ENCODE data around the gene DYRK2.

DYRK2 gene

DNA sequence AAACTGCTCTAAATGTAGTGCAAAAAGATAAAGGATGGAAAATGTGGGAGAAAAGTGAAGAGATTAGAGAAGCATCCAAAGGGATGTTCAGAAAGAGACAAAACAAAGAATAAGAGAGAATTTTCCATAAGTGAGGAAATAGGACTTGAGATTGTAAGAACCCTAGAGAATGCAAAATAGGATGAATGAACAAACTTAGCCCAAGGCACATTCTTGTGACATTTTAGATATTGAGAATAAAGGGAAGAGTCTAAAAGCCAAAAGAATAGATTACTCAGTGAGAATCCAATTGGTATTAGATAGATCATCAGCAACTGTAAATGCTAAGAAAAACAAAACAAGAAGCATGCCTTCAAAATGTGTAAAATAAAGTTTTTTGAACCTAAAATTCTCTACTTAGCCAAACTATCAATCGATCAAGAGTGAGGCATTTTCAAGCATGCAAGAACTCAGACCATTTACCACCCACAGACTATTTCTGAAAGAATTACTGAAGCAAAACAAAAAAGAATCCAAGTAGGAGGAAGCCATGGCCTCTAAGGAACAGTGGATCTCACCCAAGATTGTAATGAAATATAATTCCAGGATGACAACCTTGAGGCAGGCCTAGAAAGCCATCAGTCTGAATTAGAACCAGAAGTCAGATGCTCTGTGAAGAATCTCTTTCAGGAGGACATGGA is 33.5 kb downstream of the DYRK2 start:
- no peak for DNase-seq
- Histone ChIP-seq H3K9me2 (replicated peaks; ENCODE audit: insufficient read depth, low read length) (no peaks in the 10 kb centered on the region), H2AFZ (ENCODE audit: low read length) (no peak overlapping the region), H3K79me2 (ENCODE audit: low read length) (no peaks in the 10 kb centered on the region), H3F3A (ENCODE audit: insufficient read depth, low read length) (no peaks in the 10 kb centered on the region), H3K4me2 (ENCODE audit: low read depth, low read length) (no peak overlapping the region), H3K4me1 (ENCODE audit: low read length) (no peaks in the 10 kb centered on the region), H4K20me1 (ENCODE audit: insufficient read depth, low read length) (no peaks in the 10 kb centered on the region), H3K9me3 (replicated peaks; ENCODE audit: insufficient read depth, low read length) (no peaks in the 10 kb centered on the region), H3K36me3 (replicated peaks; ENCODE audit: insufficient read depth, low read length) (no peaks in the 10 kb centered on the region), H3K27me3 (replicated peaks; ENCODE audit: insufficient read depth, low read length) (no peaks in the 10 kb centered on the region), H3K27ac (ENCODE audit: low read length) (no peak overlapping the region), H3K9ac (ENCODE audit: low read length) (no peak overlapping the region), H3K4me3 (ENCODE audit: low read length) (no peak overlapping the region)
- TF ChIP-seq EZH2phosphoT487 (IDR thresholded peaks at IDR 0.05; ENCODE audit: low read length), result no peak
- no peak for TF ChIP-seq EZH2 (optimal IDR thresholded peaks at IDR 0.05; ENCODE audit: low read depth, low read length)
- TF ChIP-seq, protein P1, sequence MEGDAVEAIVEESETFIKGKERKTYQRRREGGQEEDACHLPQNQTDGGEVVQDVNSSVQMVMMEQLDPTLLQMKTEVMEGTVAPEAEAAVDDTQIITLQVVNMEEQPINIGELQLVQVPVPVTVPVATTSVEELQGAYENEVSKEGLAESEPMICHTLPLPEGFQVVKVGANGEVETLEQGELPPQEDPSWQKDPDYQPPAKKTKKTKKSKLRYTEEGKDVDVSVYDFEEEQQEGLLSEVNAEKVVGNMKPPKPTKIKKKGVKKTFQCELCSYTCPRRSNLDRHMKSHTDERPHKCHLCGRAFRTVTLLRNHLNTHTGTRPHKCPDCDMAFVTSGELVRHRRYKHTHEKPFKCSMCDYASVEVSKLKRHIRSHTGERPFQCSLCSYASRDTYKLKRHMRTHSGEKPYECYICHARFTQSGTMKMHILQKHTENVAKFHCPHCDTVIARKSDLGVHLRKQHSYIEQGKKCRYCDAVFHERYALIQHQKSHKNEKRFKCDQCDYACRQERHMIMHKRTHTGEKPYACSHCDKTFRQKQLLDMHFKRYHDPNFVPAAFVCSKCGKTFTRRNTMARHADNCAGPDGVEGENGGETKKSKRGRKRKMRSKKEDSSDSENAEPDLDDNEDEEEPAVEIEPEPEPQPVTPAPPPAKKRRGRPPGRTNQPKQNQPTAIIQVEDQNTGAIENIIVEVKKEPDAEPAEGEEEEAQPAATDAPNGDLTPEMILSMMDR (IDR thresholded peaks at IDR 0.05; ENCODE audit: low read length), result no peak

DNA sequence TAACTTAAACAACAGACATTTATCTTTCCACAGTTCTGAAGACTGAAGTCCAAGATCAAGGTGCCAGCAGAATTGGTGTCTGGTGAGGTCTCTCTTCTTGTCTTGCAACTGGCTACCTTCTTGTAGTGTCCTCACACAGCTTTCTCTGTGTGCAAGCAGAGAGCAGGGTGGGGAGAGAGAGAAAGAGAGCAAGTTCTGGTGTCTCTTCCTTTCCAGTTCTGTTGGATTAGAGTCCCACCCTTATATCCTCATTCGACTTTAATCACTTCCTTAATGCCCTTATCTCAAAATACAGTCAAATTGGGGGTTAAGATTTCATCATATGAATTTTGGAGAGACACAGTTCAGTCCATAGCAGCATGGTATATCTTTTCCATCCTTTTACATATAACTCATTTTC is 40.8 kb downstream of the DYRK2 start:
- Histone ChIP-seq H3K9ac (ENCODE audit: low read length) (no peak overlapping the region), H3K4me1 (ENCODE audit: low read length) (no peaks in the 10 kb centered on the region), H3K9me2 (replicated peaks; ENCODE audit: insufficient read depth, low read length) (no peaks in the 10 kb centered on the region), H3K36me3 (replicated peaks; ENCODE audit: insufficient read depth, low read length) (no peaks in the 10 kb centered on the region), H3K27me3 (replicated peaks; ENCODE audit: insufficient read depth, low read length) (peaks cover 26% of the 10 kb centered on the region), H4K20me1 (ENCODE audit: insufficient read depth, low read length) (no peaks in the 10 kb centered on the region), H3K27ac (ENCODE audit: low read length) (no peak overlapping the region), H3F3A (ENCODE audit: insufficient read depth, low read length) (no peaks in the 10 kb centered on the region), H3K79me2 (ENCODE audit: low read length) (no peaks in the 10 kb centered on the region), H3K9me3 (replicated peaks; ENCODE audit: insufficient read depth, low read length) (no peaks in the 10 kb centered on the region), H3K4me3 (ENCODE audit: low read length) (no peak overlapping the region), H3K4me2 (ENCODE audit: low read depth, low read length) (no peak overlapping the region), H2AFZ (ENCODE audit: low read length) (no peak overlapping the region)
- DNase-seq, result no peak
- TF ChIP-seq EZH2 (optimal IDR thresholded peaks at IDR 0.05; ENCODE audit: low read depth, low read length), result no peak
- no peak for TF ChIP-seq EZH2phosphoT487 (IDR thresholded peaks at IDR 0.05; ENCODE audit: low read length)

DNA sequence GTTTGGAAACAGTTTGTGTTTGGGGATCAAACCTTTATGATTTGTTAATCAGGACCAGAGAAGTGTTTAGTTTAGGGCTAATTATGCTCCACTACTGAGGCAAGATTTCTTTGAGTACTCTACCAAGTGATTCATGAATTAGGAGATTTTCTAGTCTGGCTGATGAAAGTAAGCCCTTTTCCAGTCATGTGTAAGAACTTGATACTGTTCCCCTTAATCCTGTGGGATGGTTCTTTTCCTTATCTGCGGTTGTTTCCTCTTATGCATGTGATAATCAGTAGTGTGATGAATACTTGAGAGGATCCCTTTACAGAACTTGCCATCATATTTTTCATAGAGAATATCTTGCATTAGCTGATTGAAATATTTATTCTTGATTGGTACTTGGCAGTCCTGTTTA is 42.1 kb downstream of the DYRK2 start:
- TF ChIP-seq, protein P1 (IDR thresholded peaks at IDR 0.05; ENCODE audit: low read length), result no peak
- TF ChIP-seq EZH2phosphoT487 (IDR thresholded peaks at IDR 0.05; ENCODE audit: low read length), result no peak
- no peaks in the 10 kb centered on the region for H3K36me3 ChIP-seq (replicated peaks; ENCODE audit: insufficient read depth, low read length)
- no peak overlapping the region for H3K9ac ChIP-seq (ENCODE audit: low read length)
- H3K4me2 ChIP-seq (ENCODE audit: low read depth, low read length), result no peak overlapping the region
- H3K9me3 ChIP-seq (replicated peaks; ENCODE audit: insufficient read depth, low read length), result no peaks in the 10 kb centered on the region
- no peaks in the 10 kb centered on the region for H3K79me2 ChIP-seq (ENCODE audit: low read length)
- no peak overlapping the region for H3K4me3 ChIP-seq (ENCODE audit: low read length)
- H3K9me2 ChIP-seq (replicated peaks; ENCODE audit: insufficient read depth, low read length), result no peaks in the 10 kb centered on the region
- no peaks in the 10 kb centered on the region for H4K20me1 ChIP-seq (ENCODE audit: insufficient read depth, low read length)
- no peaks in the 10 kb centered on the region for H3F3A ChIP-seq (ENCODE audit: insufficient read depth, low read length)
- H3K4me1 ChIP-seq (ENCODE audit: low read length), result 0 out of 2 replicates have a peak, but pooled peaks cover 6% of the 10 kb centered on the region
- H3K27me3 ChIP-seq (replicated peaks; ENCODE audit: insufficient read depth, low read length), result peaks cover 38% of the 10 kb centered on the region
- no peak overlapping the region for H2AFZ ChIP-seq (ENCODE audit: low read length)
- DNase-seq, result no peak
- no peak overlapping the region for H3K27ac ChIP-seq (ENCODE audit: low read length)

DNA sequence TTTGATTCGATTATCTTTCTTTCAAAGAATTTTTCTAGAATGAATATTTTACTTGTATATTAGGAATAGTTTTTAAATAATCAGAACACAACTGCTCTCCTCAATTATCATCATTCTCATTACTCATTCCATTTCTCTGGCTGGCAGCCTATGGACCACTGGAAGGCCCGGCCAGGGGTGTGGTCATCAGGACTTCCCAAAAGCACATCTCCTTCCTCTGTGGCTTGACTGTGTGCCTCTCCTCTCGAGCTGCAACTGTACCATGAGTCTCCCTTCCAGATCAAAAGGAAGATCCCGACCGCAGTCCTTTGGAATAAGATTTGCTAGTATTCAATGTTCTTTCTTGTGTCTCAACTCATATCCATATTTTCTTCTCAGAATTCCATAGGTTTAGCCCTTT is 42.7 kb downstream of the DYRK2 start:
- no peaks in the 10 kb centered on the region for H3F3A ChIP-seq (ENCODE audit: insufficient read depth, low read length)
- H3K4me2 ChIP-seq (ENCODE audit: low read depth, low read length), result no peak overlapping the region
- H2AFZ ChIP-seq (ENCODE audit: low read length), result no peak overlapping the region
- TF ChIP-seq, protein P1 (IDR thresholded peaks at IDR 0.05; ENCODE audit: low read length), result no peak
- no peak for TF ChIP-seq EZH2phosphoT487 (IDR thresholded peaks at IDR 0.05; ENCODE audit: low read length)
- TF ChIP-seq EZH2 (optimal IDR thresholded peaks at IDR 0.05; ENCODE audit: low read depth, low read length), result no peak
- no peak overlapping the region for H3K4me3 ChIP-seq (ENCODE audit: low read length)
- no peaks in the 10 kb centered on the region for H3K79me2 ChIP-seq (ENCODE audit: low read length)
- H4K20me1 ChIP-seq (ENCODE audit: insufficient read depth, low read length), result no peaks in the 10 kb centered on the region
- no peak for DNase-seq
- no peak overlapping the region for H3K9ac ChIP-seq (ENCODE audit: low read length)
- 0 out of 2 replicates have a peak, but pooled peaks cover 6% of the 10 kb centered on the region for H3K4me1 ChIP-seq (ENCODE audit: low read length)
- H3K9me3 ChIP-seq (replicated peaks; ENCODE audit: insufficient read depth, low read length), result no peaks in the 10 kb centered on the region
- H3K27ac ChIP-seq (ENCODE audit: low read length), result no peak overlapping the region
- peaks cover 44% of the 10 kb centered on the region for H3K27me3 ChIP-seq (replicated peaks; ENCODE audit: insufficient read depth, low read length)
- no peaks in the 10 kb centered on the region for H3K36me3 ChIP-seq (replicated peaks; ENCODE audit: insufficient read depth, low read length)
- no peaks in the 10 kb centered on the region for H3K9me2 ChIP-seq (replicated peaks; ENCODE audit: insufficient read depth, low read length)
